Forelimb muscle (tissue), 1 donor: ENCODE results near the gene UBE2I. TPM values are rescaled to one million over a fixed set of nuclear protein-coding genes. Genes with fewer than 3 reads are reported as not detected.
"Not testable (repeated sequence)": the region's sequence is repeated elsewhere in the genome, so short reads cannot be mapped to it uniquely, and the experiment has no call there.

Experiments
- DNase-seq: peaks from one replicate; pipeline ENCODE4 v3.0.0-alpha.2; 2013; ENCODE audit warnings: low read depth
- polyA plus RNA-seq: library from polyadenylated mRNA; unstranded; fragments of 120-200 nt; gene quantifications from one replicate; pipeline ENCODE4 v1.2.1, GENCODE V29; 2013; ENCODE audit not compliant: insufficient read length

UBE2I gene
- polyA plus RNA-seq, 1 donor, result 91.1 TPM

- DNase-seq, result no peak
Observed at GRCh38 chr16:1312903-1313302, 3.5 kb downstream of the UBE2I start.

- DNase-seq, result no peak
Observed at GRCh38 chr16:1313721-1314369, 4.4 kb downstream of the UBE2I start.

- no peak for DNase-seq
Observed at GRCh38 chr16:1314399-1315068, 5.1 kb downstream of the UBE2I start.

- DNase-seq, result no peak
Observed at GRCh38 chr16:1315081-1316032, 5.9 kb downstream of the UBE2I start.

- no peak for DNase-seq
Observed at GRCh38 chr16:1316033-1316405, 6.6 kb downstream of the UBE2I start.

GRCh38 chr16:1317479-1318267 is 8.2 kb downstream of the UBE2I start:
- DNase-seq, result no peak

- no peak for DNase-seq
Observed at GRCh38 chr16:1318268-1318545, 8.8 kb downstream of the UBE2I start.

- DNase-seq, result no peak
Observed at GRCh38 chr16:1319041-1319440, 9.6 kb downstream of the UBE2I start.

GRCh38 chr16:1320097-1320496 is 10.7 kb downstream of the UBE2I start:
- no peak for DNase-seq

- no peak for DNase-seq
Observed at GRCh38 chr16:1320658-1321240, 11.3 kb downstream of the UBE2I start.

GRCh38 chr16:1322407-1322806 is 13.0 kb downstream of the UBE2I start:
- DNase-seq, result no peak

- DNase-seq, result no peak
Observed at GRCh38 chr16:1323296-1324239, 14.1 kb downstream of the UBE2I start.

GRCh38 chr16:1324286-1324826 is 14.9 kb downstream of the UBE2I start:
- no peak for DNase-seq

- no peak for DNase-seq
Observed at GRCh38 chr16:1325261-1325660, 15.8 kb downstream of the UBE2I start.

- DNase-seq, result no peak
Observed at GRCh38 chr16:1325673-1326371, 16.4 kb downstream of the UBE2I start.

GRCh38 chr16:1326391-1326790 is 17.0 kb downstream of the UBE2I start:
- no peak for DNase-seq

GRCh38 chr16:1326946-1327618 is 17.6 kb downstream of the UBE2I start:
- no peak for DNase-seq

GRCh38 chr16:1327619-1327947 is 18.1 kb downstream of the UBE2I start:
- DNase-seq, result no peak

- DNase-seq, result not testable (repeated sequence)
Observed at GRCh38 chr16:1328136-1328535, 18.7 kb downstream of the UBE2I start.
